NCI-H1417 treated with DMSO at 0.1 percent for 48 hours (cell line): ENCODE results near the gene CBS.
"Not testable (repeated sequence)": the region's sequence is repeated elsewhere in the genome, so short reads cannot be mapped to it uniquely, and the experiment has no call there.

Source experiments
- DNase-seq: peaks from one replicate; lab custom pipeline; 2025; lab: John Stamatoyannopoulos, UW

Gene CBS

GRCh38 chr21:43024439-43025136, 51.0 kb downstream of the CBS start:
- no peak for DNase-seq

DNA sequence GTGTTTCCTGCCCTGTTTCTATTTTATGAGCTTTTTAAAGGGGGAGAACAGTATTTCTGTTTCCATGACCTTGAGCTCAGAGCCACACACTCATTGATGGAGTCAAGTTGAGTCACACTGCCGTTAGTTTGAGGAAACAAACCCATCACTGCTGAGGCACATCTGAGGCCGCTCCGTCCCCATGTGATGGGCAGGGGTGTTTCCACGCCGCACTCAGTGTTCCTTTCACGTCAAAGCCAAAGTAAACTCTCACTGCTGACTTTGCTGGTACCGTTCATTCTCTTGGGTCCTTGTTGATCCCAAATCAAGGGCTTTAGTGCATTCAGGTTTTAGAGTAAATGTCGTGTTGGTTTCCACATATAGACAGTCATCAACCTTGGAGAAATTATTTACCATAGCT, 52.5 kb downstream of the CBS start:
- no peak for DNase-seq

GRCh38 chr21:43021756-43022600, 53.7 kb downstream of the CBS start:
- DNase-seq = no peak

GRCh38 chr21:43021191-43021590, 54.4 kb downstream of the CBS start:
- no peak for DNase-seq

GRCh38 chr21:43020771-43021170, 54.9 kb downstream of the CBS start:
- DNase-seq = no peak

- no peak for DNase-seq
Measured at GRCh38 chr21:43020177-43020576, 55.5 kb downstream of the CBS start.

- DNase-seq = no peak
Measured at GRCh38 chr21:43018519-43018918, 57.1 kb downstream of the CBS start.

GRCh38 chr21:43016728-43017127, 58.9 kb downstream of the CBS start:
- DNase-seq = no peak

DNA sequence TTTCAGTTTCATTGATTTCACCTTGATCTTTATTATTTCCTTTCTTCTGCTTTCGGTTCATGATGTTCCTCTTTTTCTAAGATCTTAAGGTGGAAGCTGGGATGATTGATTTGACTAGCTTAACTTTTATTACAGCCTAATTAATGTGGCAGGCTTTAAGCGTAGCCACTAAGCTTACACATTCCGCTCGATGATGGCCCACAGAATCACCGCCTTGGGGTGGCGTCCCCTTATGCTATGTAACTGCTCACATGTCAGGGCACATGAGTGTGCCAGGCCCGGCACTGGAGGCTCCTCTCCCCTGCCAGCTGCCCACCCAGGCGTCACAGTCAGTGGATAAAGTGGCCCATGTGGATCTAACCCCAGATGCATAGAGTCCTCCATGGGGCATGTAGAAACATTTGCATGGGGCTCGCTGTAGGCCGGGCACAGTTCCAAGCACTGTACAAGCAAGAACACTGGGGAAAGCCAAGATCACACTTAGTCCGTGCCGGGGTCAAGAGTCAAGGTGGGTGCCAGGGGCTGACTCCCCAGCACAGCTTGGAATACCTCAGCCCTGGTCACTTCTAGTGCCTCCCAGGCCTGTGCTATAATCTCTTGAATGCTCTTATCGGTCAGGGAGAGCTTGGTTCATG, 59.6 kb downstream of the CBS start:
- DNase-seq = no peak

- DNase-seq = no peak
Measured at GRCh38 chr21:43012596-43012995, 63.0 kb downstream of the CBS start.

DNA sequence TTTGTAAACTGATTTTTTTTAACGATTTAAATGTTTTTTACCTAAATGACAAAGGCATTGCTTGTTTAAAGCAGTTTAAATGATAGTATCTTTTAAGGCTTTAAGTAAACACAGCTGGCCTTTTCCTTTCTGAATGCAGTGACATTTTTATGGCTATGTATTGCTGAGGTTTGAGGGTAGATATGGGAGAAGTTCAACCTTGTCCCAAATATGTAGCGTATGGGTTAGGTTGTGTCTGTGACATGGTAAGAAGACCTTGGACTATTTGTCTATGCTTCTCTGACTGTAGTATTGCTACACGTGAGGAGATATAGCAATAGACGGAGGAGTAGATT, 68.8 kb downstream of the CBS start:
- DNase-seq = no peak

- DNase-seq = not testable (repeated sequence)
Measured at GRCh38 chr21:43006051-43006873, 69.4 kb downstream of the CBS start.

DNA sequence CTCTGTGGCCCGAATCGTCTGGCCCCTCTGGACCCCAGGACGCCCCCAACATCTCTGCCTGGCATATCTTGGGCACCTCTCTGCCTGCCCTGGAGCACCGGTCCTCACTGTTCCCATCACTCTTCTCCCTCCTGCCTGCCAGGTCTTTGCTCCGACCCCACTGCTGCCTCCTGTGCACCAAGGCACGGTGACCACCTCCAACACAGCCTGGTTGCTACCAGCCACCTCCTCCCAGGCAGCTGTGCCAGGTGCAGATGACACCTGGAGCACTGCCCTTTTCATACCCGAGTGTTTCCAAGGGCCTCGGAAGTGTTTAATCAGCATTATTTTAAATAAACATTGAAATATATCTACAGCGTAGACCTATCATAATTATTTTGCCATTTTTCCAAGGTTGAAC, 70.0 kb downstream of the CBS start:
- no peak for DNase-seq

DNA sequence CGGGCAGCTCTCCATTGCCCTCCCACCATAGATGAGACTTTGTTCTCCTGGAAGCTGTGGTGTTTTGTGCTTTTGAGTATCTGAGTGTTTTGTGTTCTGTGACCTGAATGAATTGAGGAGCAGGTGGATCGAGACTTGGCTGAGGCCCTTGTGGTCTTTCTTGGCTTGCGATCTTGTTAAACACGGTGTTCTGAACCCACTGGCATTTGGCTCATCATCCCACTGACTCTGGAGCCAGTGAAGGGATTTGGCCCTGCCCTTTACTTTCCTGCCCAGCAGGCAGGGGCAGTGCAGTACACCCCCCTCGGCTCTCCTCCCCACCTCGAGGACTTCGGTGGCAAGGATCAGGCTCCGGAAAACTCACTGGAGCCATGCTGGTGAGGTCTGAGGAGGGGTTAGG, 70.7 kb downstream of the CBS start:
- no peak for DNase-seq
